A549 (cell line): ENCODE data around the gene POP7. TPM values are rescaled to one million over a fixed set of nuclear protein-coding genes. Genes with fewer than 3 reads are reported as not detected.

Source experiments
- ATAC-seq, 2 experiments: fragments of 200-7000 bp in 1 of 2; fragments of >200 bp in 1 of 2; cut with Nextera tagmentation in 1 of 2; cut with Tn5 transposase in 1 of 2; 3 replicates each; pipeline versions ENCODE4 v1.8.0 to v1.9.1; 2018 to 2020; ENCODE audit warnings: mild to moderate bottlenecking in 1 of 2, moderate library complexity in 1 of 2
- CTCF ChIA-PET: fragments of 300-600 bp; sonication (Branson Sonifier 250); formaldehyde crosslinking; extraction: SDS; loops from one replicate; lab custom pipeline; 2021; ENCODE audit warnings: antibody characterized with exemption, inconsistent platforms; lab: Yijun Ruan, JAX
- POLR2A ChIA-PET: fragments of 350-600 bp; formaldehyde crosslinking; extraction: SDS; loops from one replicate; lab custom pipeline; 2021; ENCODE audit warnings: antibody characterized with exemption, inconsistent platforms; lab: Yijun Ruan, JAX
- DNase-seq, 2 experiments: peaks; one replicate each; pipeline versions ENCODE4 v3.0.0 to v3.0.0-alpha.2; 2011 to 2016; ENCODE audit warnings: low read depth in 1 of 2, low spot score in 1 of 2
- FAIRE-seq: peaks from 2 replicates; lab custom pipeline; 2011; peaks lifted over from hg19 to GRCh38; lab: Jason Lieb, UNC
- H3K27ac ChIP-seq, 2 experiments: fragments of >200 bp; sonication (Bioruptor Twin); formaldehyde crosslinking; 3 replicates each; pipeline ENCODE4 v1.5.1; 2016 to 2017
- H3K4me1 ChIP-seq: fragments of >200 bp; sonication (Bioruptor Twin); formaldehyde crosslinking; 3 replicates; pipeline ENCODE4 v1.6.1; 2016
- H3K4me2 ChIP-seq: fragments of >200 bp; sonication (Bioruptor Twin); formaldehyde crosslinking; 3 replicates; pipeline ENCODE4 v1.6.1; 2016
- H3K4me3 ChIP-seq: fragments of >200 bp; sonication (Bioruptor Twin); formaldehyde crosslinking; 3 replicates; pipeline ENCODE4 v1.5.1; 2016
- H3K9me3 ChIP-seq: fragments of >200 bp; sonication (Bioruptor Twin); formaldehyde crosslinking; 3 replicates; pipeline ENCODE4 v1.6.1; 2016
- ATOH8 ChIP-seq: fragments of 250-450 bp; sonication (Bioruptor Pico); IDR thresholded peaks from 2 replicates; pipeline ENCODE4 v1.5.0; 2020; ENCODE audit warnings: low read depth, mild to moderate bottlenecking, moderate library complexity
- BCL3 ChIP-seq: fragments of >200 bp; sonication (Bioruptor Twin); formaldehyde crosslinking; IDR thresholded peaks from 3 replicates; pipeline ENCODE4 v1.6.1; 2016
- BHLHE40 ChIP-seq: IDR thresholded peaks from 2 replicates; pipeline ENCODE4 v1.6.1; 2012; ENCODE audit warnings: low read depth, low read length, inconsistent platforms
- CBX2 ChIP-seq: fragments of 200-600 bp; sonication (generic); IDR thresholded peaks from 2 replicates; pipeline ENCODE4 v1.6.1; 2016; ENCODE audit warnings: low read depth, mild to moderate bottlenecking, borderline replicate concordance
- CHD4 ChIP-seq: fragments of 200-600 bp; sonication (generic); IDR thresholded peaks from 2 replicates; pipeline ENCODE4 v1.6.1; 2016; ENCODE audit warnings: antibody characterized with exemption, mild to moderate bottlenecking, borderline replicate concordance
- EP300 ChIP-seq, 2 experiments: fragments of >200 bp; sonication (Bioruptor Twin); formaldehyde crosslinking; IDR thresholded peaks; 2 replicates in 1 of 2; 3 replicates in 1 of 2; pipeline ENCODE4 v1.6.1; 2016 to 2017
- ESRRA ChIP-seq: fragments of 150-350 bp; IDR thresholded peaks from 2 replicates; pipeline ENCODE4 v1.6.1; 2014; ENCODE audit warnings: mild to moderate bottlenecking, low read length, borderline replicate concordance
- FOSL2 ChIP-seq, 2 experiments: fragments of 450-650 bp in 1 of 2; fragments of >200 bp in 1 of 2; sonication (Bioruptor Twin) in 1 of 2; formaldehyde crosslinking; IDR thresholded peaks; 2 replicates each; pipeline versions ENCODE4 v1.5.0 to v1.6.1; 2016 to 2020; ENCODE audit warnings: mild to moderate bottlenecking in 1 of 2, moderate library complexity in 1 of 2
- FOXS1 ChIP-seq: fragments of 250-450 bp; sonication (Bioruptor Pico); IDR thresholded peaks from 2 replicates; pipeline ENCODE4 v1.5.0; 2020; ENCODE audit warnings: mild to moderate bottlenecking, moderate library complexity
- HDAC2 ChIP-seq: fragments of 200-600 bp; sonication (generic); IDR thresholded peaks from 2 replicates; pipeline ENCODE4 v1.6.1; 2016
- HEYL ChIP-seq: fragments of 250-450 bp; sonication (Bioruptor Pico); IDR thresholded peaks from 2 replicates; pipeline ENCODE4 v1.8.0; 2021; ENCODE audit warnings: mild to moderate bottlenecking, moderate library complexity
- HOXA7 ChIP-seq: fragments of 250-450 bp; sonication (Bioruptor Pico); IDR thresholded peaks from 2 replicates; pipeline ENCODE4 v1.5.0; 2020; ENCODE audit warnings: mild to moderate bottlenecking, moderate library complexity
- HOXB13 ChIP-seq: fragments of 250-450 bp; sonication (Bioruptor Pico); IDR thresholded peaks from 2 replicates; pipeline ENCODE4 v1.5.0; 2020; ENCODE audit warnings: low read depth, mild to moderate bottlenecking, moderate library complexity
- JUN ChIP-seq, 2 experiments: fragments of >200 bp; sonication (Bioruptor Twin); formaldehyde crosslinking; IDR thresholded peaks; 2 replicates in 1 of 2; 3 replicates in 1 of 2; pipeline ENCODE4 v1.6.1; 2016 to 2017
- KDM5A ChIP-seq: fragments of 200-600 bp; sonication (generic); IDR thresholded peaks from 2 replicates; pipeline ENCODE4 v1.6.1; 2016; ENCODE audit warnings: antibody characterized with exemption, mild to moderate bottlenecking
- MAFK ChIP-seq: fragments of 450-650 bp; IDR thresholded peaks from 2 replicates; pipeline ENCODE4 v1.6.1; 2014; ENCODE audit not compliant: partially characterized antibody
- MAZ ChIP-seq: fragments of 150-350 bp; IDR thresholded peaks from 2 replicates; pipeline ENCODE4 v1.6.1; 2014; ENCODE audit warnings: antibody characterized with exemption, low read depth, low read length, borderline replicate concordance
- NPAS2 ChIP-seq: fragments of 250-450 bp; sonication (Bioruptor Pico); IDR thresholded peaks from 2 replicates; pipeline ENCODE4 v1.8.0; 2022; ENCODE audit warnings: mild to moderate bottlenecking, moderate library complexity, borderline replicate concordance
- PBX3 ChIP-seq: IDR thresholded peaks from 2 replicates; pipeline ENCODE4 v1.6.1; 2012
- PHF8 ChIP-seq: fragments of 200-600 bp; sonication (generic); IDR thresholded peaks from 2 replicates; pipeline ENCODE4 v1.6.1; 2016; ENCODE audit warnings: low read depth, mild to moderate bottlenecking, antibody characterized with exemption, moderate library complexity, borderline replicate concordance
- POLR2A ChIP-seq: IDR thresholded peaks from 2 replicates; pipeline ENCODE4 v1.6.1; 2012; ENCODE audit warnings: mild to moderate bottlenecking, low read length
- POLR2AphosphoS2 ChIP-seq: conservative IDR thresholded peaks from 2 replicates; pipeline ENCODE4 v1.6.1; 2012; ENCODE audit warnings: low read length, improper control_type of control experiment, inconsistent platforms
- RARB ChIP-seq: fragments of 250-450 bp; sonication (Bioruptor Pico); IDR thresholded peaks from 2 replicates; pipeline ENCODE4 v1.8.0; 2021; ENCODE audit warnings: mild to moderate bottlenecking, moderate library complexity
- RCOR1 ChIP-seq: fragments of 150-350 bp; IDR thresholded peaks from 2 replicates; pipeline ENCODE4 v1.6.1; 2014; ENCODE audit warnings: antibody characterized with exemption, low read length, low read depth
- SMC3 ChIP-seq: fragments of >200 bp; sonication (Bioruptor Twin); formaldehyde crosslinking; IDR thresholded peaks from 3 replicates; pipeline ENCODE4 v1.6.1; 2018; ENCODE audit warnings: inconsistent platforms
- SREBF2 ChIP-seq: fragments of 450-650 bp; IDR thresholded peaks from 2 replicates; pipeline ENCODE4 v1.6.1; 2014; ENCODE audit warnings: mild to moderate bottlenecking, moderate library complexity
- TP53 ChIP-seq: fragments of 250-450 bp; sonication (Bioruptor Pico); IDR thresholded peaks from 2 replicates; pipeline ENCODE4 v1.5.0; 2021; ENCODE audit warnings: mild to moderate bottlenecking, moderate library complexity
- WGBS: methylation state at CpG from one replicate; pipeline ENCODE4 v1.1.6; 2017; ENCODE audit errors: missing lambda C conversion rate; 5-methylcytosine and 5-hydroxymethylcytosine counted together
- polyA plus RNA-seq, 4 experiments: library from polyadenylated mRNA; depleted of rRNA in 3 of 4; stranded (reverse); fragments of >200 nt; fragmentation: RNase III in 1 of 4; extraction: RNeasy Plus Mini Kit Qiagen cat#74134 plus additional on column Dnase treatment in 1 of 4; gene quantifications; 2 replicates in 3 of 4; 3 replicates in 1 of 4; pipeline ENCODE4 v1.2.3, GENCODE V29; 2011 to 2017
- TF ChIP-seq, protein P1 (sequence below): fragments of >200 bp; sonication (Bioruptor Twin); formaldehyde crosslinking; IDR thresholded peaks from 2 replicates; pipeline ENCODE4 v1.6.1; 2016
- TF ChIP-seq, protein P2 (sequence below): fragments of 200-600 bp; sonication (generic); IDR thresholded peaks from 2 replicates; pipeline ENCODE4 v1.6.1; 2016; ENCODE audit warnings: antibody characterized with exemption, mild to moderate bottlenecking, moderate library complexity

POP7 gene
- polyA plus RNA-seq, 2 of the 4 experiments (the other 2 are of a cell fraction), result 29.5 to 77.4 TPM

GRCh38 chr7:100665168-100665726 is 40.7 kb upstream of the POP7 start:
- H3K9me3 ChIP-seq, result no peaks in the 10 kb centered on the region
- no peak for TF ChIP-seq FOXS1 (CRISPR knock-in tag)
- TF ChIP-seq MAZ, result no peak
- no peak for TF ChIP-seq PHF8
- no peak for TF ChIP-seq HEYL (CRISPR knock-in tag)
- TF ChIP-seq SMC3, result no peak
- TF ChIP-seq TP53 (CRISPR knock-in tag), result no peak
- no peak for TF ChIP-seq BCL3
- TF ChIP-seq HOXA7, result no peak
- TF ChIP-seq JUN (IDR thresholded peaks at IDR 0.05), result no peak
- no peak for TF ChIP-seq HOXB13 (CRISPR knock-in tag)
- no peak for TF ChIP-seq HDAC2
- no peak for TF ChIP-seq ATOH8 (CRISPR knock-in tag)
- TF ChIP-seq, protein P1, sequence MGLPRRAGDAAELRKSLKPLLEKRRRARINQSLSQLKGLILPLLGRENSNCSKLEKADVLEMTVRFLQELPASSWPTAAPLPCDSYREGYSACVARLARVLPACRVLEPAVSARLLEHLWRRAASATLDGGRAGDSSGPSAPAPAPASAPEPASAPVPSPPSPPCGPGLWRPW, result no peak
- no peak for TF ChIP-seq MAFK
- TF ChIP-seq ESRRA, result no peak
- WGBS, result 93% methylated on average over 5 of the region's 5 CpGs
- CTCF ChIA-PET, result interaction anchor here (0.8 to 3.9 kb wide), 5 partner anchors 19 to 60 kb away, joined by 3 to 11 read pairs (median 6); no protein-coding TSS in a partner anchor
- no peak overlapping the region for H3K4me2 ChIP-seq
- no peak for DNase-seq
- POLR2A ChIA-PET, result no interaction called here
- H3K4me3 ChIP-seq, result no peak overlapping the region
- no peak; a peak in 1 of 6 replicates for ATAC-seq
- H3K27ac ChIP-seq, result no peak overlapping the region
- FAIRE-seq, result no peak
- no peaks in the 10 kb centered on the region for H3K4me1 ChIP-seq

DNA sequence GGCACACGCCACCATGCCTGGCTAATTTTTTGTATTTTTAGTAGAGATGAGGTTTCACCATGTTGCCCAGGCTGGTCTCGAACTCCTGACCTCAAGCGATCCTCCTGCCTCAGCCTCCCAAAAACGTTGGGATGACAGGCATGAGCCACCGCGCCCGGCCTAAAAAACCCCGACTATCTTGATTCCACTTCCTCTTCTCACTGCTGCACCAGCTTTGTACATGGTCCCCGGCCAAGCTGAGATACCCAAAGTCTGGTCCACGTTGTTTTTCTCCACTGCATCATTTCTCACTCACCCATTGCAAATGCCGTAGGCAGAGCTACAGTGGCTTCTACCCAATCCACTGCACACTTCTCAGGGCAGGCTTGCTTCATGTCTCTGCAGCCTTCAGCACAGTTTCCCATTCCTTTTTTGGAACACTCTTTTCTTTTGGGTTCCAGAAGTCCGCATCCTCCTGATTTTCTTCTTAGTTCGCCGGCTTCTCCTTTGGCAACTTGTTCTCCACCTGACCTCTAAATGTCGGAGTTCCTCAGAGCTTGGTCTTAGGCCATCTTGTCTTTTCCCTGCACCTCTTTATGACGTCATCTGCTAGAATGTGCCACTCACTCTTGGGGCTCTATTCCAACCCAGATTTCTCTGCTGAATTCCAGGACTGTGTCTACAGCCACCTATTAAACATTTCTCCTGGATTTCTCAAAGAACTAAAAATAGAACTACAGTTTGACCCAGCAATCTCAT is 38.4 kb upstream of the POP7 start:
- H3K9me3 ChIP-seq, result no peaks in the 10 kb centered on the region
- H3K4me3 ChIP-seq, result no peak overlapping the region
- H3K4me1 ChIP-seq, result no peaks in the 10 kb centered on the region
- FAIRE-seq (no peak), DNase-seq (no peak), ATAC-seq (no peak)
- TF ChIP-seq PBX3 (no peak), KDM5A (no peak), NPAS2 (CRISPR knock-in tag) (no peak), SREBF2 (no peak), RCOR1 (no peak), CHD4 (no peak), BHLHE40 (no peak), JUN (IDR thresholded peaks at IDR 0.05) (no peak), CBX2 (no peak), EP300 (IDR thresholded peaks at IDR 0.05) (no peak), RARB (CRISPR knock-in tag) (no peak), POLR2AphosphoS2 (no peak), FOSL2 (IDR thresholded peaks at IDR 0.05) (no peak), FOSL2 (CRISPR knock-in tag; IDR thresholded peaks at IDR 0.05) (no peak), FOXS1 (CRISPR knock-in tag) (no peak), ATOH8 (CRISPR knock-in tag) (no peak), POLR2A (no peak), MAZ (no peak), HOXB13 (CRISPR knock-in tag) (no peak)
- TF ChIP-seq, protein P2, sequence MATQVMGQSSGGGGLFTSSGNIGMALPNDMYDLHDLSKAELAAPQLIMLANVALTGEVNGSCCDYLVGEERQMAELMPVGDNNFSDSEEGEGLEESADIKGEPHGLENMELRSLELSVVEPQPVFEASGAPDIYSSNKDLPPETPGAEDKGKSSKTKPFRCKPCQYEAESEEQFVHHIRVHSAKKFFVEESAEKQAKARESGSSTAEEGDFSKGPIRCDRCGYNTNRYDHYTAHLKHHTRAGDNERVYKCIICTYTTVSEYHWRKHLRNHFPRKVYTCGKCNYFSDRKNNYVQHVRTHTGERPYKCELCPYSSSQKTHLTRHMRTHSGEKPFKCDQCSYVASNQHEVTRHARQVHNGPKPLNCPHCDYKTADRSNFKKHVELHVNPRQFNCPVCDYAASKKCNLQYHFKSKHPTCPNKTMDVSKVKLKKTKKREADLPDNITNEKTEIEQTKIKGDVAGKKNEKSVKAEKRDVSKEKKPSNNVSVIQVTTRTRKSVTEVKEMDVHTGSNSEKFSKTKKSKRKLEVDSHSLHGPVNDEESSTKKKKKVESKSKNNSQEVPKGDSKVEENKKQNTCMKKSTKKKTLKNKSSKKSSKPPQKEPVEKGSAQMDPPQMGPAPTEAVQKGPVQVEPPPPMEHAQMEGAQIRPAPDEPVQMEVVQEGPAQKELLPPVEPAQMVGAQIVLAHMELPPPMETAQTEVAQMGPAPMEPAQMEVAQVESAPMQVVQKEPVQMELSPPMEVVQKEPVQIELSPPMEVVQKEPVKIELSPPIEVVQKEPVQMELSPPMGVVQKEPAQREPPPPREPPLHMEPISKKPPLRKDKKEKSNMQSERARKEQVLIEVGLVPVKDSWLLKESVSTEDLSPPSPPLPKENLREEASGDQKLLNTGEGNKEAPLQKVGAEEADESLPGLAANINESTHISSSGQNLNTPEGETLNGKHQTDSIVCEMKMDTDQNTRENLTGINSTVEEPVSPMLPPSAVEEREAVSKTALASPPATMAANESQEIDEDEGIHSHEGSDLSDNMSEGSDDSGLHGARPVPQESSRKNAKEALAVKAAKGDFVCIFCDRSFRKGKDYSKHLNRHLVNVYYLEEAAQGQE, result no peak
- POLR2A ChIA-PET, result no interaction called here
- H3K4me2 ChIP-seq, result no peak overlapping the region
- 59% methylated on average over 16 of the region's 16 CpGs for WGBS
- CTCF ChIA-PET, result interaction anchor here (1.0 to 3.9 kb wide), 5 partner anchors 10 to 198 kb away, joined by 3 to 11 read pairs (median 5); no protein-coding TSS in a partner anchor
- H3K27ac ChIP-seq, result no peak overlapping the region
